SHP77 (cell line): Measurements from ENCODE around the gene MAP3K1.
A peak's percentile ranks its signal among the peaks of the same experiment; 100 is the strongest.
"Not testable (repeated sequence)": the region's sequence is repeated elsewhere in the genome, so short reads cannot be mapped to it uniquely, and the experiment has no call there.

Experiments
- DNase-seq, 2 experiments: peaks; one replicate each; lab custom pipeline; 2025; lab: John Stamatoyannopoulos, UW

The MAP3K1 gene

DNA sequence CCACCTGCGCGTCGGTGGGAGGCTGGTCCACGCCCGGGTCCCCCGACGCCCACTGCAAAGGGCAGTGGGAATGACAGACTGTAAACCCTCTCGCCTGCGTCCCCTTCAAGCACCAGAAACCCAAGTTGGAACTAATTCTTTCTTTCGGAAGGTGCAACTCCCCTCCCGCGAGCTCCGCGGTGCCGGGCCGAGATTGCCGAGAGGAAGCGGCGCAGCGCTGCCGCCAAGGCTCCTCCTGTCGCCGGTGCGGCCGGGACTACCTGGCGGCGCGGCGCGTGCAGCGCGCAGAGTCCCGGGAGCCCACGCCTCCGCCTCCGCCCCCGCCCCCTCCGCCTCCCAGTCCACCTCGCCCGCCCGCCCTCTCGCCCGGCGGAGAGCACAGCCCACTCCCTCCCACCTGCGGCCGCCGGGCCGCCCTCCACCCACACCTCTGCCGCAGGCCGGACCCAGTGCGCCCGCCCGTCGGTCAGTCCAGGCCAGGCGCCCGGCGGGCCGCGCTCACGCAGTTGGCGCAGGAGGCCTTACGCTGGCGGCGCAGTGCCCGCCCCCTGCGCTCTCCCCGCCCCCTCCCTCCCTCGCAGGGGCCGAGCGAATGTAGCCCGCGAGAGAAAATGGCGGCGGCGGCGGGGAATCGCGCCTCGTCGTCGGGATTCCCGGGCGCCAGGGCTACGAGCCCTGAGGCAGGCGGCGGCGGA lies at the start of gene MAP3K1:
Gene MAP3K1 (plus strand): TSS at position 587 of the 695 bp plus-strand sequence. CDS start 25 bp downstream, at position 612.
- peak; percentile 64 to 73 for DNase-seq

GRCh38 chr5:56766926-56767325 lies 48.4 kb upstream of the MAP3K1 start:
- no peak for DNase-seq

DNA sequence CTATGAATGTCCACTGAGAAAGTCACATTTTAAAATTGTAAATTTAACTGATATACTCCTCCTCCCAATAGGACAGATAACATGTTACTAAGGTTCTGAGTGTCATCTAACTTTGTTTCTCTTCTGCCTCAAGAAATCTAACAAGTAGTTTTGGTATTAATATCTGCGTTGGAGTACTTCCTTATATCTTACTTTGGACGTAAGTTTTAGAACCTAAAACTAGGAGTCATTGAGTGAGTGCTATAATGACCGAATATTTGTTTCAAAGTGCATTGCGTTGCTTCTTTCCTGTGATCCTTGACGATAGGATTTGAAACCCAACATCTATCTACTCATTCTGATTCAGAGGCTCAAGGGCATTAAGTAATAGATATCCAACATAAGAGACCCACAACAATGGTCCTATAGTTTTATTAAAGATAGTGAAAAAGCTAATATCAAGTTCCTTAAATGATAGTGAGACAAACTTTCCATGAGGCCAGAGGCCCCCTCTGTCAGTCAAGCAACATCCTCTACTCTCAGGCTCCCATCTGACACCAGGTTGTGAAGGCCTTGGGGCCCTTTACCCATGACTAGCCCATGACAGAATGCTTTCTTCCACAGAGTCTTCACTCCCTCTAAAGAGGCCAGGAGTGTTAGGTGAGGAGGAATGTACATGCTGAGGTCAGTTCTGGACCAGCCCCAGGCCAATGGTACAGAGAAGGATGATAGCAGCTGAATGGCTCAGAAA lies 45.3 kb upstream of the MAP3K1 start:
- DNase-seq = no peak

DNA sequence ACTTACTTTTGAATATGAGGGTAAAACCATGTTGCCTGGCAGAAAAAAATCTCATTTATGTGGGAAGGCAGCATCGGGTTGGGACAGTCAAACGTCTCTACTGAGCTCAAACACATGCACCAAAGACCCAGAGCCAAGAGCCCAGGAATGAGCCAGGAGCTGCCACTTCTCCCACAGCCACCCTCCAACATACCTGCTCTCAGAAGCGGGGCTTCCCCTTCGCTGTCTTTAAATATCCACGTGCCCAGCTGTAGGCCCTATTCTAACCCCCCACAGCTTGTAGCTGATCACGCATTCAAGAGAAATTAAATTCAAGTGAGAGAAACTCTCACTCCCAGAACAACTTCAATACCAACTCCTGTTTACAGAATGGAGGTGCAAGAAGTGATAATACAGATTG lies 42.6 kb upstream of the MAP3K1 start:
- no peak for DNase-seq

GRCh38 chr5:56774957-56775356 lies 40.4 kb upstream of the MAP3K1 start:
- DNase-seq = peak in 1 of 2 experiments; percentile 12

- DNase-seq = not testable (repeated sequence)
Observed at GRCh38 chr5:56776212-56776846, 39.0 kb upstream of the MAP3K1 start.

DNA sequence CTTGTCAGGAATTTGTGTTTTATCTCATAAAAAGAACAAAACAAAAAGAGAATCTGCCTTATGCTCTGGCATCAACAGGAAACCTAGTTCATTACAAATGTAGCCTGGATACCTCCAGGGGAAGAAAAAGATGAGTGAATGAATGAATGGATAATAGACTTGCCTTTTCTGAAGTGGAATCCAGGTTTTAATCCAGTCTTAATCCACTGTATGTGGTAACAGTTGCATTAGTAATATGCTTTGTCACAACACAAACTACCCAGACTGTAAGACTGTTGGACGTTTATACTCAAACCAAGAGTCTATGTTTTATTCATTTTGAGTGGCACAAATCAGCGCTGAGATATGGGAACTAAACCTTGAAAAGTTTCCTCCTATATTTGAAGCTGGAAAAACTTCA lies 32.1 kb upstream of the MAP3K1 start:
- no peak for DNase-seq

DNA sequence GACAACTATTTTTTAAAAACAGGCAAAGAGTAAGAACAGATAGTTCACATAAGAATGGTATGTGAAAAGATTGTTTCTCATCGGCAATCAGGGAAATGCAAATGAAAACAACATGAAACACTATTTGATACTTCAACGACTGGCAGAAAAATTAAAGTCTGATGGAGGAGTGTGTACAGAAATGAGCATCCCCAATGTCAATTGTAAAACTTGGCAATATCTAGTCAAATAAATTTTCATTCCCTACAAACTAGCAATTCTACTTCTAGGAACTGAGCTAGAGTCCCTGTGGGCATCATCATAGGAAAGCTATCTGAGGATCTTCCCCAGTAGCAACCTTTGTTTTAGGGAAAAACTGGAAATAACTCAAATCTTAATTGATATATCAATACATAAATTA lies 29.0 kb upstream of the MAP3K1 start:
- DNase-seq = no peak

DNA sequence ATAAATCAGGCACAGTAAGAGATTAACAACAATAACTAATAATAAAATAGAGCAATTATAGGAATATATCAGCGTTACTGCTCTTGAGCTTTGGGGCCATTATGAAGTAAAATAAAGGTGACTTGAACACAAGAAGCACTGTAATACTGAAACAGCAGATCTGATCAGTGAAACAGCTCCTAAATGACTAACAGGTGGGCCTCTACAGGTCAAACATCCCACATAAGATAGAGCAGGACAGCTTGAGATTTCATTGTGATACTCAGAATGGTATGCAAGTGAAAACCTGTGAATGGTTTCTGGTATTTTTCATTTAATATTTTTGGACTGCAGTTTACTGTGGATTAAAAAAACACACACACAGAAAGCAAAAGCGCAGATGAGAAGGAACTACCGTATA lies 24.0 kb upstream of the MAP3K1 start:
- DNase-seq = no peak

GRCh38 chr5:56798521-56798920 lies 16.8 kb upstream of the MAP3K1 start:
- no peak for DNase-seq

- no peak for DNase-seq
Observed at GRCh38 chr5:56800186-56800585, 15.2 kb upstream of the MAP3K1 start.

GRCh38 chr5:56801256-56801655 lies 14.1 kb upstream of the MAP3K1 start:
- DNase-seq = no peak

DNA sequence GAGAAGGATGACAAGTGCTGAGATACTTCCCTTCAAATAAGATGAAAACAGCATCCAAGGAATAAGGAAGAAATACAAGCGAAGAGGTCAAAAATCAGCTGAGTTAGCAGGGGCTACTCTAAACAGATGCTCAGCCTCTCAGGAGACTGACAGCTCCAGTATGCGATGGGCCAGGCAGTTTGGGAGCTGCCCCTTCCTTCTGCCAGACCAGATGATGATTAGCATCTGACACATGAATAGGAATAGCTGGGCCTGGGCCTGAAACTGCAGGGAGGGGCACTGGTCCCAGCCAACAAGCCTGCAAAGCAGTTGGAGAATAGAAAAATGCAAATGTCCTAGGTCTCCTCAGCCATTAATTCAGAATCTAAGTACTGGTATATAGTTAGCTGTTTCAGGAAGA lies 13.1 kb upstream of the MAP3K1 start:
- DNase-seq = no peak

GRCh38 chr5:56803025-56803424 lies 12.3 kb upstream of the MAP3K1 start:
- DNase-seq = no peak

DNA sequence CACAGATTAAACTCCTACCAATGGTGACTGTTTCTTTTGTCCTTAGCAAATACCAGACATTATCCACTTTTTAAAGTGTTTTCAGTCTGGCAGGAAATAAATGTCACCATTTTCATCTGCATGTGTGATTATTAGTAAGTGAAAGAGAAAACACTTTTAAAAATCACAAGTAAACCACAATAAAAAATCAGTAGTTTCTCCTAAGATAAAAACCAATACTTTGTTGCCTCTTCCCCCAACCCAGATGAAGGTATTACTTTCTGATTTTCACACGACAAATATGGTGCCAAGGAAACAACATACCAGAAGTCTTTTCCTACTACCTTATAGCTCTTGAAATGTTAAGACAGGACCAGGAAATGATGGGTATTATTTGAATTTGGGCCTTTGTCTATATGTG lies 11.5 kb upstream of the MAP3K1 start:
- no peak for DNase-seq

- DNase-seq = no peak
Observed at GRCh38 chr5:56807679-56808078, 7.7 kb upstream of the MAP3K1 start.

DNA sequence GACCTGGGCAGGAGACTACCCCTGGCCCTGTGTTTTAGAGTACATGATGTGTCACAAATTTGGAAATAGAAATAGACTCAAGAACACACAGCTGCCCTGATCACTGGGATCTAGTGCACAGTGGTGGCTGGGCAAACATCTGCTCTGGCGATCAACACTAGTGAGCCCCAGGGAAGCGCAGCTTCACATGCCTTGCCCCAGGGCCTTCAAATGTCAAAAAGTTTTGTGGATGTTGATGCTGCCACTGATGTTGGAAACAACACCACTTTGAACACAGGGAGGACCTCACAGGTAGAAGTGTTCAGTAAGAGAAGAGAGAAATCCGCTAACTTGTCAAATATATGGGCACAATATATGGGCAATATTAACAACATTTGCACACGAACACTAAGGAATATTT lies 7.1 kb upstream of the MAP3K1 start:
- DNase-seq = no peak

DNA sequence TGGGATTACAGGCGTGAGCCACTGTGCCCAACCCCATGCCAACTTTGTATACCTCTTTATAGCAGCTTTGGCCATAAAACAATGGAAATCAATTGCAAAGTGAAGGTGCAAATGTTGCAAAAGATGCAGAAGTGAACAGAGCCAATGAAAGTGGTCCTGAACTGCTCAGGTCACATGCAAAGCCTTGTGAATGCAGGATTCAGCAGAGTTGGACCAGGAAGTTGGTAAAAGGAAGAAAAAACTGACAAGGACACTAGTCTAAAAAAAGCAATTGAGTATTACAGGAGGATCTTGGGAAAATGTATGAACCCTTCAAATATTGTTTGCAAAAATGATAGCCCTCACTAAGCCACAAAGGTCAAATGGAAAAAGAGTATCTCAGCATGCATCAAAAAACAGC lies 4.5 kb upstream of the MAP3K1 start:
- no peak for DNase-seq

- DNase-seq = peak in 1 of 2 experiments; percentile 5
Observed at GRCh38 chr5:56812110-56812509, 3.2 kb upstream of the MAP3K1 start.

GRCh38 chr5:56813302-56813701 lies 2.0 kb upstream of the MAP3K1 start:
- DNase-seq = no peak

DNA sequence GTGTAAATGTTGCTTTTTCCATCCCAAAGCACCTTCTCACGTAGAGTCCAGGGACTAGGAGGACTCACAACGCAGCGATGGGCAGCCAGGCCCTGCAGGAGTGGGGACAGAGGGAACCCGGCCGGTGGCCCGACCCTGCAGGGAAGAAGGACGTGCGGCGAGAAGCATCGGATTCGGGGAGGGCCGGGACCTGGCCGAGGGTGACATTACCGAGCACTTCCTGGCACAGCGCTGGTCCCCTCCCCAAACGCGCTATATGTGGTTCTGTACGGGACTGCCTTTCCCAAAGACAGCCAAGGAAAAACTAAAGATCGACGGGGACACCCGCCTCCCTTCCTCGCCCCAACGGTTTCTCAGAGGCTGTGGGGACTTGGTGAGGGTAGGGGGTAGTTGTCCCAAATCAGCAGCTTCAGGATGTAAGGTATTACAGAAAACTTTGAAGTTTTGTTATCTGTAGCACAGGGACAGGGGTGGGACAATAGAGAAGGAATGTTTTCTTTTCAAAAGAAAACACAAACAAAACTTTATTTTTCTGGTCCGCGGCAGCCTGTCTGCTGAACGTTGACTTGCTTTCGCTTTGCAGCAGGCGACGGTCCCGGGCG lies 887 bp upstream of the MAP3K1 start:
- DNase-seq = no peak

- peak in 1 of 2 experiments; percentile 62 for DNase-seq
Observed at GRCh38 chr5:56815658-56816545, 553 bp downstream of the MAP3K1 start.
